Lower leg skin (tissue), 4 donors: ENCODE results near the gene TRIO. TPM values are rescaled to one million over a fixed set of nuclear protein-coding genes. Genes with fewer than 3 reads are reported as not detected.
A peak's percentile ranks its signal among the peaks of the same experiment; 100 is the strongest.

Experiments
- DNase-seq, 2 donors: peaks; one replicate each; pipeline ENCODE4 v3.0.0-alpha.2; 2019; ENCODE audit warnings: low spot score in 2 of 2
- H3K4me3 ChIP-seq: fragments of 200-600 bp; sonication (generic); 2 replicates; pipeline ENCODE4 v1.5.1; 2017; ENCODE audit warnings: mild to moderate bottlenecking, low read depth; ENCODE audit not compliant: poor library complexity, severe bottlenecking
- POLR2A ChIP-seq, 2 donors: fragments of 450-650 bp; IDR thresholded peaks; one replicate each; pipeline ENCODE4 v1.6.1; 2016 to 2017; ENCODE audit warnings: antibody characterized with exemption in 2 of 2, mild to moderate bottlenecking in 1 of 2, moderate library complexity in 1 of 2
- WGBS, 2 donors: methylation state at CpG; one replicate each; pipeline ENCODE4 v1.1.5; 2018; 5-methylcytosine and 5-hydroxymethylcytosine counted together
- intact Hi-C: fragments of 100-400 bp; cut with DNase I; formaldehyde crosslinking; loops from one replicate; pipeline ENCODE4 v1.15.0; 2023; ENCODE audit warnings: low total_unique reads
- total RNA-seq, 4 donors: library from RNA; depleted of rRNA; stranded (reverse); fragments of >200 nt; gene quantifications; one replicate each; pipeline ENCODE4 v1.1.0, GENCODE V29; 2016
- TF ChIP-seq, protein P1 (sequence below), 3 donors: fragments of 450-650 bp; IDR thresholded peaks; one replicate each; pipeline ENCODE4 v1.5.1; 2016; ENCODE audit warnings: antibody characterized with exemption in 3 of 3, mild to moderate bottlenecking in 3 of 3, moderate library complexity in 2 of 3

Gene TRIO
- total RNA-seq, 4 donors from 2014 or later: 47.8 to 101 (median 64.5) TPM

DNA sequence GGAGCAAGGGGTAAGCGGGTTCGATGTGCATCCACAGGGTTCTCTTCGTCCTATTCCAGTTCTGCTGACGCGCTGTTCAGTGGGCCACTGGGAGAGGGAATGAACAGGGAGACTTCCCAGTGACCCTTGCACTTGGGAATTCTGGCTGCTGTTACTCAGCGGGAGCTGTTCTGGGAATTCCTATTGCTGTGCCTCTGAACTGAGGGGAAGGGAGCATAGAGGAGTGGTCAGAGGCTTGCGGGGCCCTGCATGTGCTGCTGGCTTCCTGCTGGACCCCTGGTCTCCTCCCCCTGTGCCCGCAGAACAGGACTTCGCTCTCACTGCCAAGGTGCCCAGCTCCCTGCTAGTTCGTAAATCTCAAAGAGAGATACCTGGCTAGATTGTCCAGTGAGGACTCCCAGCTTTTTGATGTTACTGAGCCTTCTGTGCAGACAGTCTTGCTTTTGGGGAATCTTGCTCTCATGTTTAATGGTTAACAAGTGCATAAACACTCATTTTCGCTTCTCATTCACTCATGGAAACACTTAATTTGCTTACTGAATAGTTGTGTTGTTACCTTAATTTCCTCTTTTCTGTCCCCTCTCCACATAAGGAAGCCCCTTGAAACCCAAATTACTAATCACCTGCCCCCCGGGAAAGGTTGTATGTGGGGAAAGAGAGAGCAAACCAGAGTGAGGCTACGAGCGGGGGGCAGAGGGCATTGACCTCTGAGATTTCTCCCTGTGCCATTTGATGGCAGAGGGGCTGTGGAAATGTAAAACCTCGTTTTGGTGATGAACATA is 5.9 kb downstream of the TRIO start:
- intact Hi-C loops: no loop called here
- no peak for DNase-seq
- 87 to 92% methylated on average over 15 of the region's 15 CpGs for WGBS, 2 donors
- no peak for TF ChIP-seq POLR2A (IDR thresholded peaks at IDR 0.05)
- TF ChIP-seq, protein P1, sequence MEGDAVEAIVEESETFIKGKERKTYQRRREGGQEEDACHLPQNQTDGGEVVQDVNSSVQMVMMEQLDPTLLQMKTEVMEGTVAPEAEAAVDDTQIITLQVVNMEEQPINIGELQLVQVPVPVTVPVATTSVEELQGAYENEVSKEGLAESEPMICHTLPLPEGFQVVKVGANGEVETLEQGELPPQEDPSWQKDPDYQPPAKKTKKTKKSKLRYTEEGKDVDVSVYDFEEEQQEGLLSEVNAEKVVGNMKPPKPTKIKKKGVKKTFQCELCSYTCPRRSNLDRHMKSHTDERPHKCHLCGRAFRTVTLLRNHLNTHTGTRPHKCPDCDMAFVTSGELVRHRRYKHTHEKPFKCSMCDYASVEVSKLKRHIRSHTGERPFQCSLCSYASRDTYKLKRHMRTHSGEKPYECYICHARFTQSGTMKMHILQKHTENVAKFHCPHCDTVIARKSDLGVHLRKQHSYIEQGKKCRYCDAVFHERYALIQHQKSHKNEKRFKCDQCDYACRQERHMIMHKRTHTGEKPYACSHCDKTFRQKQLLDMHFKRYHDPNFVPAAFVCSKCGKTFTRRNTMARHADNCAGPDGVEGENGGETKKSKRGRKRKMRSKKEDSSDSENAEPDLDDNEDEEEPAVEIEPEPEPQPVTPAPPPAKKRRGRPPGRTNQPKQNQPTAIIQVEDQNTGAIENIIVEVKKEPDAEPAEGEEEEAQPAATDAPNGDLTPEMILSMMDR (IDR thresholded peaks at IDR 0.05): no peak
- H3K4me3 ChIP-seq: no peak overlapping the region

DNA sequence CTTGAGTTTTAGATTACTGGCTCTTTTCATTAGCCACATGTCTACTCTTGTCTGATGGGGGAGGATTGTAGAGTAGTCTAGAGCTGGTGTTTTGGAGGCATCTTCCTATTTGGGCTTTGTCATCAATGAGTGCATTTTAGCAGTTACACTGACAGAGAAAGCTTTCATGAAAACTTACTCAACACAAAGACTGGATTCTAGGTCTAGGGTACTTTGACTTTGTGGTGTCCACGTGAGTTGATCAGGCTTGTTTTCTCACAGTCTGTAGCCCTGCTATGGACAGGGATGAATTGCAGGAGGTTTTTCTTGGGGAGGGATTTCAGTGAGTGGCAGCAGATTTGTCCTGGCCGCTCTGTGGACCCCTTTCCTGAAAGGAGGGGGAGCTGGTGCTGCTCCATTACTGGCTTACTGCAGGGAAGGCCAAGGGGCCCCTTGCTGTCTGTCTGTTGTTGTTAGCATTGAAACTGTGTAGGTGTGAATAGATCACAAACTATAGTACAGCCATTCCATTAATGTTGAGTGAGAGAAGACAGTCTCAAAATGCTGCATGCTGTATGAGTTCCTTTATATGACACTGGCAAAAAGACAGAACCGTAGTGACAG is 6.6 kb downstream of the TRIO start:
- H3K4me3 ChIP-seq: no peak overlapping the region
- no peak for DNase-seq
- WGBS, 2 donors: 78 to 94% methylated on average over 3 of the region's 3 CpGs
- intact Hi-C loops: loop anchor here (5.0 kb wide), 1 partner anchor 113 kb away; no protein-coding TSS in a partner anchor
- TF ChIP-seq, protein P1 (IDR thresholded peaks at IDR 0.05): no peak
- TF ChIP-seq POLR2A (IDR thresholded peaks at IDR 0.05): no peak

DNA sequence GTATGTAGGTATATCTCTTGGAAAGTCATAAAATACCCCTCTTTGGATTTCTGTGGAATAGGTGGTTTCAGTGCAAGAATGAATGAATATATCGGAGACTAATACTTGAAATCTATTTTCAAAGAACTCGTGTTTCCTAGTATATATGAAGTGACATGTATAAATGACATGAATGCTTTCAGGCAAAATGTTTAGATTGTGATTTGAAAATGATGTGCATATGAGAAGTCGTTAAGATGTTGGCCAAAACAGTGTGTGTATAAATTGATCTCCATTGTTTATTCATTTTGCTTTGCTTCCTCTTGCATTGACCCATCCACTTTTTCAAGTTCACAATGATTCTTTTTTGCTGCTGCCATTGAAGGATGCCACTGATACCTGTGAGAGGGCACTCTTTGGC is 8.3 kb downstream of the TRIO start:
- DNase-seq: no peak
- no peak for TF ChIP-seq POLR2A (IDR thresholded peaks at IDR 0.05)
- TF ChIP-seq, protein P1 (IDR thresholded peaks at IDR 0.05): no peak
- intact Hi-C loops: loop anchor here (5.0 kb wide), 1 partner anchor 111 kb away; no protein-coding TSS in a partner anchor
- no peak overlapping the region for H3K4me3 ChIP-seq
- WGBS, 2 donors: 68 to 86% methylated on average over 3 of the region's 3 CpGs

DNA sequence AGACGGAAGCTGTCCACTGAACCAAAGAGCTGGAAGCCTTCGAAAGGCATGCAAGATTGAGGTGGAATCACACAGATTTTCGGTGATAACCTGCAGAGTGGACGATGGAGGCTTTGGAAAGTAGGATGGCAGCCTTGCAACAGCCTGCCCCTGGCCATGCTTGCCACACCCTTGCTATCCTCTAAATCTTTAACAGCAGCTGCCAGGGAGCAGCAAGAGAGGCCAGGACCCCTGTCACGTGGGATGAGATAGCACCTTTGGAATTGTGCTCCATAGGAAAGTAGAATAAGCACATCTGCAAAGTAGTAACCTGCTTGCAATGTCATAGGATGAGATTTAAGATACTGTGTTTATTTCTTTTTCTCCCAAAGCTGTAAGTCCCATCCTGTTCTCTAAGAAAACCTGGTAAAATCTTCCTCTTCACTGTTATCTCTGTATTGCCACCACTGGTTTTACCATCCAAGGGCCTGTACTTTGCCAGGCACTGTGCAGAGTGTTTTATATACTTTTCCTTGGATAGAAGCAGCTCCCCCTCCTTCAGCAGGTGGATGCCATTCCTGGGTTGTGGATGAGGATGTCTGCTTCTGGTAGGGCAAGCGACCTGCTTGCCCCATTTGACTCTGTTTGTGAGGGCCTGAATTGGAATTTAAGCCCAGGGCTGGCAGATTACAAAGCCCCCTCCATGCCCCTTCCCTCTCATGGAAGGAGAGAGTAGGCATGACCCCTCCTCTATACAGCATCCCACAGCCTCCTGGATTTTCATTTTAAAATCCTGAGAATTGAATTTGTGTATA is 10.1 kb downstream of the TRIO start:
- DNase-seq: no peak
- TF ChIP-seq, protein P1 (IDR thresholded peaks at IDR 0.05): no peak
- no peak for TF ChIP-seq POLR2A (IDR thresholded peaks at IDR 0.05)

DNA sequence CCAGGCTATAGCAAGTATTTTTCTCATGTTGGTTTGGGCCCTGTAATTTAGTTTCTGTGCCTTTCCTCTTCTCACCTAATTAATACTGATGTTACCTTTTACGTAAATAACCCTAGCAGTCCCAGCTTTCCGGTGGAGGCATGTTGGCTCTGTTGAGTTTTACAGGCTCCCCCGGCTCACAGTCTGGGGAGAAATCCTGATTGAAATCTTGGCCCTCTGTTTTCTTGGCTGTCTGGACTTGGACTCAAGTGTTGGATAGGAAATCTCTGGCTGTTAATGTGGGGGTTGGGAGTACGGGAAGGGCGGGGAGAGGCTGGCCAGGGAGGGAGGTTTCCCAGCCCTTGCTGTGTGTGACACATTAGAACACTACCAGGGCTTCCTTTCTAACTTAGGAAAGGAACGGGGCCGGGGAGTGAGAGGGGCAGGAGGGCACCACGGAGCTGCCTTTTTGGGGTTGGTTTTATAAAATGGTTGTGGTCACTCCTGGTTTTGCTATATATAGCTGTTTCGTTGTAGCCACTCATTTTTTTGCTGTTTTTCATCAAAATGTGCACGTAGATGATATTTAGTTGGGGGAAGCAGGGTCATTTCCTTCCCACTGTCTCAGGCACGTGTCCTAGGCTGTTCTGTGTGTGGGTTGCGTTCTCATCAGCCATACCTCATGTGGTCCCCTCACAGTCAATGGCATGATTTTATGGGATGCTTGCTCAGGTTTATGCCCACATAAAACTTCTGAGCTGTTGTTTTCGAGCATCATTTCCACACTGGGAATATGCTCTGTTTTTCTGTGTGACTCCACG is 11.0 kb downstream of the TRIO start:
- TF ChIP-seq POLR2A (IDR thresholded peaks at IDR 0.05): no peak
- TF ChIP-seq, protein P1 (IDR thresholded peaks at IDR 0.05): no peak
- DNase-seq: peak; percentile 71 to 92
- intact Hi-C loops: loop anchor here (5.0 kb wide), 1 partner anchor 108 kb away; no protein-coding TSS in a partner anchor
- 23 to 29% methylated on average over 14 of the region's 14 CpGs for WGBS, 2 donors
- no peak overlapping the region for H3K4me3 ChIP-seq

More for the DNA sequence above, 10.1 kb downstream of the TRIO start:
- no peak overlapping the region for H3K4me3 ChIP-seq
- intact Hi-C loops: loop anchor here (5.0 kb wide), 1 partner anchor 109 kb away; no protein-coding TSS in a partner anchor
- 72 to 79% methylated on average over 6 of the region's 6 CpGs for WGBS, 2 donors
